Measurements from ENCODE around the gene FADS1. TPM values are rescaled to one million over a fixed set of nuclear protein-coding genes. Genes with fewer than 3 reads are reported as not detected.

FADS1 gene
- total RNA-seq, 4 donors from 2014 or later, result 16.4 to 69.6 (median 46.6) TPM

DNA sequence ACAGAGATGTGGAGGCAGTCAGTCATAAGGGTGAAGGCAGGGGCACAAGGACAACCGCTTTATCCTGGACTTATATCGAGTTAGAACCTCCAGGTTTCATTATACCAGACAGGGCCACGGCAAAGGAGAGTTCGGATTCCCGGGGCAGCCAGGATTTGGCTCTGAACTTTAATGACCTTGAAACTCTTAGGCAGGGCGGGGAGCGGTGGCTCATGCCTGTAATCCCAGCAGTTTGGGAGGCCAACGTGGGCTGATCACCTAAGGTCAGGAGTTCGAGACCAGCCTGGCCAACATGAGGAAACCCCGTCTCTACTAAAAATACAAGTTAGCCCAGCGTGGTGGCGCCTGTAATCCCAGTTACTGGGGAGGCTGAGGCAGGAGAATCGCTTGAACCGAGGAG lies 65.4 kb downstream of the FADS1 start:
- no peak overlapping the region for H3K27ac ChIP-seq
- WGBS, result 91% methylated on average over 14 of the region's 14 CpGs
- no peaks in the 10 kb centered on the region for H3K36me3 ChIP-seq
- no peak for TF ChIP-seq EP300 (IDR thresholded peaks at IDR 0.05)
- no peak for TF ChIP-seq POLR2AphosphoS5 (IDR thresholded peaks at IDR 0.05)
- TF ChIP-seq POLR2A (IDR thresholded peaks at IDR 0.05), result no peak
- TF ChIP-seq, protein P1, sequence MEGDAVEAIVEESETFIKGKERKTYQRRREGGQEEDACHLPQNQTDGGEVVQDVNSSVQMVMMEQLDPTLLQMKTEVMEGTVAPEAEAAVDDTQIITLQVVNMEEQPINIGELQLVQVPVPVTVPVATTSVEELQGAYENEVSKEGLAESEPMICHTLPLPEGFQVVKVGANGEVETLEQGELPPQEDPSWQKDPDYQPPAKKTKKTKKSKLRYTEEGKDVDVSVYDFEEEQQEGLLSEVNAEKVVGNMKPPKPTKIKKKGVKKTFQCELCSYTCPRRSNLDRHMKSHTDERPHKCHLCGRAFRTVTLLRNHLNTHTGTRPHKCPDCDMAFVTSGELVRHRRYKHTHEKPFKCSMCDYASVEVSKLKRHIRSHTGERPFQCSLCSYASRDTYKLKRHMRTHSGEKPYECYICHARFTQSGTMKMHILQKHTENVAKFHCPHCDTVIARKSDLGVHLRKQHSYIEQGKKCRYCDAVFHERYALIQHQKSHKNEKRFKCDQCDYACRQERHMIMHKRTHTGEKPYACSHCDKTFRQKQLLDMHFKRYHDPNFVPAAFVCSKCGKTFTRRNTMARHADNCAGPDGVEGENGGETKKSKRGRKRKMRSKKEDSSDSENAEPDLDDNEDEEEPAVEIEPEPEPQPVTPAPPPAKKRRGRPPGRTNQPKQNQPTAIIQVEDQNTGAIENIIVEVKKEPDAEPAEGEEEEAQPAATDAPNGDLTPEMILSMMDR (IDR thresholded peaks at IDR 0.05), result no peak
- H3K4me1 ChIP-seq, result peaks cover 19% of the 10 kb centered on the region
- H3K4me3 ChIP-seq, result no peak overlapping the region
- H3K27me3 ChIP-seq, result peaks cover 3% of the 10 kb centered on the region
- H3K9me3 ChIP-seq, result no peaks in the 10 kb centered on the region
- no peak for DNase-seq (ENCODE audit: low spot score in 2 of 2)

GRCh38 chr11:61750631-61751273 lies 66.1 kb downstream of the FADS1 start:
- Histone ChIP-seq H3K4me1 (peaks cover 19% of the 10 kb centered on the region), H3K27ac (no peak overlapping the region), H3K27me3 (peaks cover 3% of the 10 kb centered on the region), H3K9me3 (no peaks in the 10 kb centered on the region), H3K4me3 (no peak overlapping the region), H3K36me3 (no peaks in the 10 kb centered on the region)
- 100% methylated on average over 5 of the region's 5 CpGs for WGBS
- DNase-seq (ENCODE audit: low spot score in 2 of 2), result no peak
- TF ChIP-seq POLR2A (IDR thresholded peaks at IDR 0.05) (no peak), EP300 (IDR thresholded peaks at IDR 0.05) (no peak), POLR2AphosphoS5 (IDR thresholded peaks at IDR 0.05) (no peak)
- TF ChIP-seq, protein P1 (IDR thresholded peaks at IDR 0.05), result no peak

Other genes starting within 250 kb of the FADS1 start
- 1 to 10 TPM; 5.4 to 8.4 (median 7.5) TPM for gene SYT7, start 235.9 kb downstream of the FADS1 start, total RNA-seq
- gene DAGLA, start 136.6 kb downstream of the FADS1 start, total RNA-seq, result 1 to 10 TPM in 1 of 4 donors, under 1 TPM in 3; 0.64 to 1.2 (median 0.87) TPM
- gene MYRF, start 64.4 kb downstream of the FADS1 start, total RNA-seq, result 1 to 10 TPM in 1 of 4 donors, under 1 TPM in 3; 0.24 to 2.8 (median 0.83) TPM
- gene TMEM258, start 24.4 kb downstream of the FADS1 start, total RNA-seq, result 10 to 100 TPM; 29.7 to 44.8 (median 35.9) TPM
- gene FEN1, start 24.1 kb downstream of the FADS1 start, total RNA-seq, result 10 to 100 TPM in 2 of 4 donors, 1 to 10 TPM in 2; 6.9 to 14.0 (median 9.2) TPM
- 100 to 1,000 TPM; 130 to 455 (median 327) TPM for gene FADS2, start 11.3 kb upstream of the FADS1 start, total RNA-seq
- 10 to 100 TPM; 12.7 to 24.7 (median 17.9) TPM for gene FADS3, start 74.5 kb upstream of the FADS1 start, total RNA-seq
- 1 to 10 TPM; 2.6 to 8.9 (median 5.4) TPM for gene RAB3IL1, start 100.6 kb upstream of the FADS1 start, total RNA-seq
- gene BEST1, start 133.3 kb upstream of the FADS1 start, total RNA-seq, result 1 to 10 TPM; 1.5 to 4.1 (median 2.5) TPM
- gene FTH1, start 150.6 kb upstream of the FADS1 start, total RNA-seq, result 1,000 to 10,000 TPM in 2 of 4 donors, 100 to 1,000 TPM in 2; 578 to 1,480 (median 967) TPM